WI38 (cell line): ENCODE results near the gene CNN2.

ENCODE experiments used
- H3K4me3 ChIP-seq: 2 replicates; pipeline ENCODE4 v1.5.1; 2011; ENCODE audit warnings: low read depth, mild to moderate bottlenecking, control low read depth, low read length
- TF ChIP-seq, protein P1 (sequence below): IDR thresholded peaks from 2 replicates; pipeline ENCODE4 v1.5.1; 2012; ENCODE audit warnings: low read depth, mild to moderate bottlenecking, control low read depth, low read length

CNN2 gene

DNA sequence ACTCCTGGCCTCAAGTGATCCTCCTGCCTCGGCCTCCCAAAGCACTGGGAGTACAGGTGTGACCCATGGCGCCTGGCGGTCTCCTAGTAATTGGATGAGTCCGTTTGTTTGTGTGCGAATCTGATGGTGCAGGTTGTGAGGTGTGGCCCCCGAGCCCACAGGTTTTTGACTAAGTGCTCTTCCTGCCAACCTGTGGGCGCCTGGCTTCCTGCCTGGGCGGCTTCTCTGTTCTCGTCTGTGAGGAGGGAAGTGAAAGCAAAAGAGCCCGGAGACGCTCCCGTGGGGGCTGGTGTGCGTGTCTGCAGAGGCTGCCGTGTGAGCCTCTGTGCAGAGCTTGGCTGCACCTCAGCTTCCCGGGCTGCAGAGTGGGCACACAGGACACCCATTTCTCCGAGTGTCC is 50.5 kb downstream of the CNN2 start:
- TF ChIP-seq, protein P1, sequence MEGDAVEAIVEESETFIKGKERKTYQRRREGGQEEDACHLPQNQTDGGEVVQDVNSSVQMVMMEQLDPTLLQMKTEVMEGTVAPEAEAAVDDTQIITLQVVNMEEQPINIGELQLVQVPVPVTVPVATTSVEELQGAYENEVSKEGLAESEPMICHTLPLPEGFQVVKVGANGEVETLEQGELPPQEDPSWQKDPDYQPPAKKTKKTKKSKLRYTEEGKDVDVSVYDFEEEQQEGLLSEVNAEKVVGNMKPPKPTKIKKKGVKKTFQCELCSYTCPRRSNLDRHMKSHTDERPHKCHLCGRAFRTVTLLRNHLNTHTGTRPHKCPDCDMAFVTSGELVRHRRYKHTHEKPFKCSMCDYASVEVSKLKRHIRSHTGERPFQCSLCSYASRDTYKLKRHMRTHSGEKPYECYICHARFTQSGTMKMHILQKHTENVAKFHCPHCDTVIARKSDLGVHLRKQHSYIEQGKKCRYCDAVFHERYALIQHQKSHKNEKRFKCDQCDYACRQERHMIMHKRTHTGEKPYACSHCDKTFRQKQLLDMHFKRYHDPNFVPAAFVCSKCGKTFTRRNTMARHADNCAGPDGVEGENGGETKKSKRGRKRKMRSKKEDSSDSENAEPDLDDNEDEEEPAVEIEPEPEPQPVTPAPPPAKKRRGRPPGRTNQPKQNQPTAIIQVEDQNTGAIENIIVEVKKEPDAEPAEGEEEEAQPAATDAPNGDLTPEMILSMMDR = no peak
- no peak overlapping the region for H3K4me3 ChIP-seq

DNA sequence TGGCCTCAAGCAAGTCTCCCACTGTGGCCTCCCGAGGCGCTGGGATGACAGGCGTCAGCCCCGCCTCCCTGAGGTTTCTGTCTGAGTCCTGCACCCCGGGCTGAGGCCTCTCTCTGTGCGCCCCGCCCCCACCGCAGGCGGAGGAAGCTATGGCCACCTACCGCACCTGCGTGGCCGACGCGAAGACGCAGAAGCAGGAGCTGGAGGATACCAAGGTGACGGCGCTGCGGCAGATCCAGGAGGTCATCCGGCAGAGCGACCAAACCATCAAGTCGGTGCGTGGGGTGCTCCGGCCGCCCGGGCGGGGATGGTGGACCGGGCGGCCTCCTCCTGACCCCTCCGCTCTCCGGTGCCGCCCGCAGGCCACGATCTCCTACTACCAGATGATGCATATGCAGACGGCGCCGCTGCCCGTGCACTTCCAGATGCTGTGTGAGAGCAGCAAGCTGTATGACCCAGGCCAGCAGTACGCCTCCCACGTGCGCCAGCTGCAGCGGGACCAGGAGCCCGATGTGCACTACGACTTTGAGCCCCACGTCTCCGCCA is 53.2 kb downstream of the CNN2 start:
- no peak overlapping the region for H3K4me3 ChIP-seq
- TF ChIP-seq, protein P1 = no peak

DNA sequence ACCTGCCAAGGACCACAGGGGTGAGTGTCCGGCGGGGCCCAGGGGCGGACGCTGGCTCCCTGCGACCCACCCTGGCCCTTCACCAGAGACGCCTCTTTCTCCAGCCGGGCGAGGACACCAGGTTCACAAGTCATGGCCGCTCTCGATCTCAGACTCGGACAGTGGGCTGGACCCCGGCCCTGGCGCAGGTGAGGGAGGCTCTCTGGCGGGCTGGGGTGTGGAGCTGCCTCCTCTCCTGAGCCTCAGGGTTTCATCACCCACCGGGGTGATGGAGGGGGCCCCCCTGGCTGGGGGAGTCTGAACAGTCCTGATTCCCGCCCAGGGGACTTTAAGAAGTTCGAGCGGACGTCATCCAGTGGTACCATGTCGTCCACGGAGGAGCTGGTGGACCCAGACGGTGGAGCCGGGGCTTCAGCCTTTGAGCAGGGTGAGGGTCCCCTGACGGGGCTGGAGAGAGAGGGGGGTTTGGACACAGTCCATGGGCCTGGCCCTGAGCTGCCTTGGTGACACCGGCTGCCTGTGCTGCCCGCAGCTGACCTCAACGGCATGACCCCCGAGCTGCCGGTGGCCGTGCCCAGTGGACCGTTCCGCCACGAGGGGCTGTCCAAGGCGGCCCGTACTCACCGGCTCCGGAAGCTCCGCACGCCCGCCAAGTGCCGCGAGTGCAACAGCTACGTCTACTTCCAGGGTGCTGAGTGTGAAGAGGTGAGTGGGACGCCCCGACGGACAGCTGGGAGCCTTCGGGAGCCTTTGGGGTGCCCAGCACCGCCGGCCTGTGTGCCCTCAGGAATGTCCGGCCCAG is 54.2 kb downstream of the CNN2 start:
- H3K4me3 ChIP-seq = no peak overlapping the region
- TF ChIP-seq, protein P1 = no peak

DNA sequence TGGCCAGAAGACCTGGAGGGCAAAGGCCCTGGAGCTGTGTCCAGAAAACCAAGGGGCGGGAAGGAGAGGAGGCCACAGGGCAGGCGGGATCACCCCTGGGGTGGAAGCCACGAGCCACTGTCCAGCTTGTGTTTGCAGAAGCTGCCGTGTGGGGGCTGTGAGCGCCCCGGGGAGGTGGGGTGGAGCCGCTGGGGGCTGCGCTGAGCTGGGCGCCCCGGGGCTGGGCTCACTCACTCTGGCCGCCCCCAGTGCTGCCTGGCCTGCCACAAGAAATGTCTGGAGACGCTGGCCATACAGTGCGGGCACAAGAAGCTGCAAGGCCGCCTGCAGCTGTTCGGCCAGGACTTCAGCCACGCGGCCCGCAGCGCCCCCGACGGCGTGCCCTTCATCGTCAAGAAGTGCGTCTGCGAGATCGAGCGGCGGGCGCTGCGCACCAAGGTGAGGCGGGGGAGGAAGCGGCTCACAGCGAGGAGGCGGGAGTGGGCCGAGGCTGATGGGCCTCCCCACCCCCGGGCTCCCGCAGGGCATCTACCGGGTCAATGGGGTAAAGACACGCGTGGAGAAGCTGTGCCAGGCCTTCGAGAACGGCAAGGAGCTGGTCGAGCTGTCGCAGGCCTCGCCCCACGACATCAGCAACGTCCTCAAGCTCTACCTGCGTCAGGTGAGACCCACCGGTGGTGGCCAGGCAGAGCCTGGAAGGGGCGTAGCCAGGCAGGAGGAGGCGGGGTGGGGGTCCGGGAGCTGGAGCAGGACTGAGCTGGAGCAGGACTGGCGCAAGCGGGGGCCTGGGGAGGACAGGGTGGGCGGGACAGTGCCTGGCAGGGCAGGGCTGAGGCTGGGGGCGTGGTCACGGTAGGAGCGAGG is 55.1 kb downstream of the CNN2 start:
- TF ChIP-seq, protein P1 = no peak
- H3K4me3 ChIP-seq = no peak overlapping the region

DNA sequence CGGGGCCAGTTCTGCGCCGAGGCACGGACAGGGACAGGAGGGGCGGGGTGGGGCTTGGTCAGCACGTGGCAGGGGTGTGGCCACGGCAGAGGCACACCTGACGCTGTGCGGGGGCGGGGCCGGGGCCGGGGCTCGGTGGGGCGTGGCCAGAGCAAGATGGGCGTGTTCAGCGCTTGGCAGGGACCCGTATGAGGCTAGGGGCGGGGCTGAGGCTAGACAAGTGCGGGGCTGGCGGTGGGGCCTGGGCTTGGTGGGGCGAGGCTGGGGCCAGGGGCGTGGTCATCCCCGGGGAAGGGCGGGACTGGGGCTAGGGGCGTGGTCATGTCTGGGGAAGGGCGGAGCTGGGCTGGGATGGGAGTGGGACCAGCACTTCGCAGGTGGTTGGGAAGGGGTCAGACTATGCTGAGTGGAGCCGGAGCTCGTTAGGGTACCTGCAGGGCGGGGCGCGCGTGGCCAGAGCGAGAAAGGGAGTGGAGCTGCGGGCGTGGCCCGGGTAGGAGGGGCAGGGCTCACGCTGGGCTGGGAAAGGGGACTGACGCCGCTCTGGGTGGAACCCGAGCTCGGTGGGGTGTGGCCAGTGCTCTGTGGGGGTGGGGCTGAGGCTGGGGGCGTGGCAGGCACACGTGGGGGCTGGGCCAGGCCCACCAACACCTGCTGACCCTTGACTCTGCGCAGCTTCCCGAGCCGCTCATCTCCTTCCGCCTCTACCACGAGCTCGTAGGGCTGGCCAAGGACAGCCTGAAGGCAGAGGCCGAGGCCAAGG is 55.9 kb downstream of the CNN2 start:
- TF ChIP-seq, protein P1 = no peak
- H3K4me3 ChIP-seq = no peak overlapping the region

DNA sequence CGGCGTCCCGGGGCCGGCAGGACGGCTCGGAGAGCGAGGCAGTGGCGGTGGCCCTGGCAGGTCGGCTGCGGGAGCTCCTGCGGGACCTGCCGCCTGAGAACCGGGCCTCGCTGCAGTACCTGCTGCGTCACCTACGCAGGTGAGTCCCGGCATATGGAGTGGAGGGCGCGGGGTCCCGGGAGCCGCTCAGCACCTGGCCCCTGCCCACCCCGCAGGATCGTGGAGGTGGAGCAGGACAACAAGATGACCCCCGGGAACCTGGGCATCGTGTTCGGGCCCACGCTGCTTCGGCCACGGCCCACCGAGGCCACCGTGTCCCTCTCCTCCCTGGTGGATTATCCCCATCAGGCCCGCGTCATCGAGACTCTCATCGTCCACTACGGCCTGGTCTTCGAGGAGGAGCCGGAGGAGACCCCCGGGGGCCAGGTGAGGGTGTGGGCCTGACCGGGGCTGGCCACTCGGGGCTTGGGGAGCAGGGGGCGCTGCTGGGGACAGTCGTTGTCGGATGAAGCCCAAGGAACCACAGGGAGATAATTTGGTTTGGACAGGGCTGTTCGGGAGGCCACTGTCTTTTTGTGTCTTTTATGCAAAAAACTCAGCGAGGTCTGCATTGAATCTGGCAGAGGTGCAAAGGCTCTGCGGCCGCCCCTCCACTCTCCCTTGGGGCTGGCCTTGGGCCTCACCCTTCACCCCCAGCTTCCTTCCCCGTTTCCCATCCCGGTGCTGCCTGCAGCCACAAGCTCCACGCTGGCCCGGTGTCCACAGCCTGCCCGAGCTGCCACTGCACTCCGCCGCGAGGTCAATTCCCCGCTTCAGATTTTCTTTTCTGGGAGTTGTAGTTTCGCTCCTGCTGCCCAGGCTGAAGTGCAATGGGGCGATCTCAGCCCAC is 56.8 kb downstream of the CNN2 start:
- no peak overlapping the region for H3K4me3 ChIP-seq
- TF ChIP-seq, protein P1 = no peak
